Prostate gland (tissue), 2 donors: Measurements from ENCODE around the gene ENPP7.

Experiments
- CTCF ChIP-seq, 4 experiments: fragments of 200-600 bp in 2 of 4; fragments of 450-650 bp in 2 of 4; sonication (generic) in 2 of 4; IDR thresholded peaks; 1 replicate in 3 of 4; 2 replicates in 1 of 4; pipeline ENCODE4 v1.5.1; 2016 to 2019; ENCODE audit warnings: antibody characterized with exemption in 4 of 4, mild to moderate bottlenecking in 2 of 4, moderate library complexity in 2 of 4
- POLR2A ChIP-seq: fragments of 450-650 bp; IDR thresholded peaks from one replicate; pipeline ENCODE4 v1.6.1; 2016; ENCODE audit warnings: antibody characterized with exemption, mild to moderate bottlenecking

GRCh38 chr17:79774561-79774975 is 43.8 kb downstream of the ENPP7 start:
- TF ChIP-seq CTCF (IDR thresholded peaks at IDR 0.05) (no peak), POLR2A (no peak)
